ENCODE data around the gene SAMD14.

SAMD14 gene

DNA sequence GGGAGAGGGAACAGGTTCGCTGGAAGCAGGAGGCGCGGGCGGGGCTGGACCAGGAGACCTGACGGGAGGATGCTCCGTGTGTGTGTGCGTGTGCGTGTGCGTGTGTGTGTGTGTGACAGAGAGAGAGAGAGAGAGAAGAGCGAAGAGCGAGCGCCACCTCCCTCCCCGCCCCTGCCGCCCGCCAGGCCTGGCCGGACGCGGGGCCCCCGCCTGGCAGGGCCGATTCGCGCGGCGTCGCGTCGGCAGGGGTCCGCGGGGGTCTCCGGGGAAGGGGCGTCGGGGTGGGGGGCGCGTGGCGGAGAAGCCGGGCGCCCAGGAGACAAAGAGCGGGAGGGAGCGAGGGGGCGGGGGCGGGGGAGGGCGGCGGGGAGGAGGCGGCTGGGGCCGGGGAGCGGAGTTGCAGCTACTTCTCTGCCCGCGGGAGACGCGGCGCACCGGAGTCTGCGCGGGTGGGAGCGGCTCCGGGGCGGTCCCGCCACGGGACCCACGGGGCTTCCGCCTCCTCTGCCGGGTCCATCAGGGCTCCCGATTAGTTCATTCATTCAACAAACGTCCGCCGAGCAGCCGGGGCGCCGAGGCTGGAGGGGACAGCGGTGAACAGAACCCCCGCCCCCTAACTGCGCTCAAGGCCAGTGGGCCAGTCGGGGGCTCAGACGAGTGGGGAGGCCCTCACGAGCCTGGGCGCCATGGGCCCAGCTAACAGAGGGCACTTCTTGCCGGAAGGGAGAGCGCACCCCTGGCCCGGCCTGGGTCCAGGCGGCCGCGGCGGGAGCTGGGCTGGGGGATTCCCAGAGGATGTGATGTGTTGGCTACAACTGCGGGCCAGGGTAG is at the start of gene SAMD14:
Gene SAMD14, minus strand, starts transcription at position 433 of the 831 bp plus-strand sequence. CDS start 5,201 bp downstream, outside the sequence.
- no peak for FAIRE-seq

DNA sequence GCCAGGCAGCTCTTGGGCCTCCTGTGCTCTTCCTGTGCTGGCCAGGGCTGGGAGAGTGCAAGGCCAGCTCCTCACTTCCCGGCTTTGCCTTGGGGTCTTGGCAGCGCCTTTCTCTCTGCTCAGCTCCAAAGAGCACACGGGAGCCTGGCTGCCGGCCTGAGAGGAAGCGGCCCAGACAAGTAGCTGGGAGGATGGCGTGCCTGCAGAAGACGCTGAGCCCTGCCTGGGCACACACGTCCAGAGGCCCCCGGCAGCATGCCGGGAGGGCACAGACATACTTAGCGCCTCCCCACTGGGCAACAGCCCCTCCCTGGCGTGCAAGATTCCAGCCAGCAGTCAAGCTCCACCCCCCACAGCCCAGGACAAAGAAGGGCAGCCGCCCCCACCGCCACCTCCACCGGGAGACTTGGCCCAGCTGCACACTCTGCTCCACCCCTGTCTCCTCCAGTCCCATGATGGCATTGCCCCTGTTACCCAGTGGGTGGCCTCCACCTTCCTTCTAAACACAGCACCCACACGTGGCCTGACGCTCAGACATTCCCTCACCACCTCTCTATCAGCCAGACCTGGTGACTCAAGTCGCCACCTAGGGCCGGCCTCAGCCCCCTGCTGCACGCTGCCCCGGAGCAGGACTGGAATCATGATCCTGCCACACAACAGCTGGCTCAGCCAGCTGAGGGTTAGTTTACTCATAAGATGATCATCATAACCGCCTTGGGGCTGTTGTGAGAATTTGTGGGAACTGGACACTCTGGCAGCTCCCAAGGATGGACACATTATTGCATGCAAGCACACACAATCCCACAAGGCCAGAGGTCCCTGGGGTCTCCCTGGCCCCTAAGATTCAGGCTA is 48.2 kb upstream of the SAMD14 start:
- no peak for FAIRE-seq

DNA sequence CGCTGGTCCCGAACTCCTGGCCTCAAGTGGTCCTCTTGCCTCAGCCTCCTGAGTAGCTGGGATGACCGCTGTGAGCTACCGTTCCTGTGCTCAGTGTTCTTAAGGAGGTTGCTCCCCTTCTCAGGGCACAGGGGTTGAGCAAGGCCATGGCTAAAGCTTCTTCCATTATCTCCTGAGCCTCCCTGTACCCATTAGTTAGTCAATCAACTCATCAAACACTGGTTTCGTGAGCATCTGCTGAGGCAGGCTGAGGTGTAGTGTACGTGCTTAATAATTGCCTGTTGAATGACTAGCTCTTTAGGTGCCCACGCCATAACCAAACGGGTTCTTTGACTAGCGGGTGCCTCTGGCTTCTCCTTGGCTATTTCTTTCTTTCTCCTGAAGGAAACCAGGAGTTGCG is 47.5 kb upstream of the SAMD14 start:
- FAIRE-seq, result no peak

DNA sequence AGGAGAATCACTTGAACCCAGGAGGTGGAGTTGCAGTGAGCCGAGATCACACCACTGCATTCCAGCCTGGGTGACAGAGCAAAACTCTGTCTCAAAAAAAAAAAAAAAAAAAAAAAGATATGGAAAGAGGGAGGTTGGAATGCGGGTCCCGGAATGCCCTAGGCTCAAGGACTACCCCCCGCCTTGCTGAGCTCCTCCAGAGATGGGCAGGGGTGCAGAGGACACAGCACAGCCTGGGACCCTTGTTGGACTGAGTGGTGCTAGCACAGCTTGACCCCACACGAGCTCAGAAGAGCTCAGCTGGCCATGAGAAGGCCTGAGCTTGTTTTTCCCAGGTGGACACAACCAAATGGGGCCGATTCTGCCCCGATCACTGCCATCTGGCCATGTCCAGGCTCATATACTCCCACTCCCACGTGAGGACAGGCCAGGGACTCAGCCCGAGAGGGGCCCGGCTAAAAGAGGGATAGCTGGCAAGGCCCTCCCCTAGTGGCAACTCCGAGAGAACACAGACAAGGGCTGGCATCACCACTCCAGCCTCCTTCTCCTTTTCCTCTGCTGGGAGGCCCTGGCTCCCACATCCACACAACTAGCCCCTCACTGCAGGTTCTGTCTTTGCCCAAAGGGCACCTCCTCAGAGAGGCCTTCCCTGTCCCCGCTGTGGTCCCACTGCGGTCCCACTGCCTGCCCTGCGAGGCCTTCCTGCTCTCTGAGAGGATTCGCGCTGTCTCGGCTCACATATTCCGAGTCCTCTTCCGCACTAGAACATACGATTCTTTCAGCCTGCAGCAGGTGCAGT is 46.8 kb upstream of the SAMD14 start:
- no peak for FAIRE-seq

DNA sequence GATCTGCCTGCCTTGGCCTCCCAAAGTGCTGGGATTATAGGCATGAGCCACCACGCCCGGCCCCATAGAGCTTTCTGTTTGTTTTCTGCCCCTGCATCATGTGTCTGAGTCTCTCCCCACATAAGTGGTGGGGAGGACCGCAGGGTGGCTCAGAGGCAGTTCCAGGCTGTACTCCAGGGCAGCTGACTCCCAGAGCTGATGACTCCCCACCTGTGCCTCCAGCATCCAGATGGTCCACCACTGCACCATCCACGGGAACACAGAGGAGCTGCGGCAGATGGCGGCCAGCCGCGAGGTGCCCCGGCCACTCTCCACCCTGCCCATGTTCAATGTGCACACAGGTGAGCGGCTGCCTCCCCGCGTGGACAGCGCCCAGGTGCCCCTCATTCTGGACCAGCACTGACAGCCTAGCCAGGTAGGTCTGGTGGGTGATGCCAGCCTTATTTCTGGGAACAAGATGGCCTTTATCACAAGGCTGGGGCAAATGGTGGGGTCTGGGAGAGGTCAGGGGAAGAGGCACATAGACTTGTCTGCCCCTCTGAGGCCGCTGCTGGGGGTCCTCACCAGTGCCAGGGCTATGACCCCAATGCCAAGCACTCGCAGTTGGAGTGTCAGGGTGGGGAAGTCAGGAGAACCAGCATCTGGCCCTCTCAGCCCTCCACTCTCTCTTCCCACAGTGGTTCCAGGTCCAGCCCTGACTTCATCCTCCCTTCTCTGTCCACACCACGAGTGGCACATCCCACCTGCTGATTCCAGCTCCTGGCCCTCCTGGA is 45.3 kb upstream of the SAMD14 start:
- no peak for FAIRE-seq

DNA sequence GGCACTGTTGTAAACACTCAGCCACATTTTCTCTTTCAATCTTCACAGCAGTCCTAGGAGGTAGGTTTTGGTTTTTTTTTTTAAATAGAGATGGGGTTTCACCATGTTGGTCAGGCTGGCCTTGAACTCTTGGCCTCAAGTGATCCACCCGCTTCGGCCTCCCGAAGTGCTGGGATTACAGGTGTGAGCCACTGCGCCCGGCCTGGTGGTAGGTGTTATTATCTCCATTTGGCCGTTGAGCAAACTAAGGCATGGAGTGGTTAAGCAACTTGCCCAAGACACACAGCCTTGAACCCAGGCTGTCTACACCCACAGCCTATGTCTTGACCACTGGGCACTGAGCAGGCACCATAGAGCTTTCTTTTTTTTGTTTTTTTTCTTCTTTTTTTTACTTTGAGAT is 44.5 kb upstream of the SAMD14 start:
- FAIRE-seq, result no peak

DNA sequence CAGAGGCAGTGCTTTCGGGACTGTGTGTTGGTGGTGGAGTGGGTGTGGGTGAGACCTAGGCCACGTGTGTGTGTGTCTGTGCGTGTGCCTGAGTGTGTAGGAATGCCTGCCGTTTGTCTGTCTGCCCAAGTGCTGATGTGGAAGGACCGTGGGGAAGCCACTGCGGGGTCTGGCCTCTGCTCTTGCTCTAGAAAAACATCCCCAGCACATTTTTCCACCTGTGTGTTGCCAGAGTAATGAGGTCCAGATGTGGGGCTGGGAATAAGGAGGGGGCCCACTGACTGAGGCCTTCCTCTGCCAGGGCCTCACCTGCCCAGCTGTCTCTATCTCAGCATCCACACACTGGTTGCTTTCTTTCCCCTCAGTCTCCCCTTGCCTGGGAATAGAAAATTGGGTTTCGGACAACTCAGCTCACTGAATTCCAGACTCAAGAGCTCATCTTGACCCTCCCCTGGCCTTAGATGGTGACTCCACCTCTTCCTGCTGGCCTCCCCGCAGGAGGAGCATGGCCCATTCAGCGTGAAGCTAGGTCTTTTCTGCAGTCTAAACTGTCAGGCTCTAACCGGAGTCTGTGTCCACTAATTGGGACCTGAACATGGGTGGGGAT is 43.5 kb upstream of the SAMD14 start:
- FAIRE-seq, result no peak

DNA sequence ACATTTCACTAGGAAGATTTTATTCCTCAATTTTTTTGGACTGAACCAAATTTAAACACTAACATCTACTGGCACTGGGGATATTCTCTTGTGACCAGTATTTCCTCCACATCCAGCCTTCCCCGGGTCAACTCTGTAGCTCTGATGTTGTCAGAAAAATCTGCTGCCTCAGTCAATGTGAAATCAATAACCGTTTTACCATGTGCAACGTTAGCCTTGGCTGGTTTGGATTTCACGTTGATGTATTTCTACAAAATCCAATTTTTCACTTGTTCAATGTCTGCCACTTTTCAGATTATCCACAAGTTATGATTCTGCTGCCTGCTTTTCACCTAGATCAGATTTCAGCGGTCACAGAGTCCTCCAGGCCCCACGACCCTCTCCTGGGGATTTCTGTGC is 43.0 kb upstream of the SAMD14 start:
- FAIRE-seq, result no peak

DNA sequence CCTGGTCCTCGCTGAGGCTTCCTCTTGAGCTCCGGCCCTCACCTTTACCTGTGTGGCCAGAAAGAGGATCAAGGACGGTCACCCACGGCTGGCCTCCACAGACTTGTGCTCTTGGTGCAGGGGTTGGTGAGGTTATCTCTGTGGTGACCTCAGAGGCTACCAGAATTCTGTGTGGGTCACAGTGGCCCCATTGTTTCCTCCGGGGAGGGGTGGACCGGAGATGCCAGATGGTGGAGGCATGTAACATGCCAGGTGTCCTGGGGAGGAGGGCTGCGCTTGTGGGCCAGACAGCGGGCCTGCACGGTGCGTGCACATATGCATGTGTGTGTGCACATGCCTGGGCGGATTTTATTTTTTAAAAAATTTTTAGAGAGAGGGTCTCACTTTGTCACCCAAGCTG is 42.2 kb upstream of the SAMD14 start:
- FAIRE-seq, result no peak

DNA sequence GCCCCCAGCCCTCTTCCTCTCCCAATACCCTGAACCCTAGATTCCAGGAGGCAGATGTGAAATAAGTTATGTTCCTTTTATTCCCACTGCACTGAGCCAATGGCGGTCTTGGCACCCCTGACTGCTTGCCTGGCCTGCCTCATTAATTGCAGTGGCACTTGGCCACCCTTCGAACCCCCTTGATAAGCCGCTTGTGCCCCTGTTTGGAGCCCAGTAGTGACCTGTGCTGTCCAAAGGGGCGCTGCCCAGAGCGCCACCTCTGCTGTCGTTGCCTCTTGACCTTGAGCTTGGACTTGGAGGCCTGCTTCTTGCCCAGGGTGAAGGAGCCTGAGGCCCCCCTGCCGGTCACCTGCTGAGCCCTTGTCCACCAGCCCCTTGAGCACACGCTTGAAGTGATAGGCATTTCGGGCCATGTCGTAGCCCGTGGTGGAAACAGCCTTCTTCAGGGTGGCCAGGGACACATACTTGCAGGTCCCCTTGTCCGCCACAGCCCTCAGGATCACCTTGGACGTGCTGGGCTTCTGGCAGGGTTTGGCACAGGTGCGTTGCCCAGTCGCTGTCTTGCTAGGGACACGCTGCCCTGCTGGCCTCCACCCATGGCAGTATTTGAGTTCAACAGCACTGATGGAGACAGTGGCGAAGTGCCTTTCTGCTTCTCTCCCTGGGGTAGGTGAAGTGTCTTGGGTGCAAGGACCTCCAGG is 41.6 kb upstream of the SAMD14 start:
- FAIRE-seq, result no peak

DNA sequence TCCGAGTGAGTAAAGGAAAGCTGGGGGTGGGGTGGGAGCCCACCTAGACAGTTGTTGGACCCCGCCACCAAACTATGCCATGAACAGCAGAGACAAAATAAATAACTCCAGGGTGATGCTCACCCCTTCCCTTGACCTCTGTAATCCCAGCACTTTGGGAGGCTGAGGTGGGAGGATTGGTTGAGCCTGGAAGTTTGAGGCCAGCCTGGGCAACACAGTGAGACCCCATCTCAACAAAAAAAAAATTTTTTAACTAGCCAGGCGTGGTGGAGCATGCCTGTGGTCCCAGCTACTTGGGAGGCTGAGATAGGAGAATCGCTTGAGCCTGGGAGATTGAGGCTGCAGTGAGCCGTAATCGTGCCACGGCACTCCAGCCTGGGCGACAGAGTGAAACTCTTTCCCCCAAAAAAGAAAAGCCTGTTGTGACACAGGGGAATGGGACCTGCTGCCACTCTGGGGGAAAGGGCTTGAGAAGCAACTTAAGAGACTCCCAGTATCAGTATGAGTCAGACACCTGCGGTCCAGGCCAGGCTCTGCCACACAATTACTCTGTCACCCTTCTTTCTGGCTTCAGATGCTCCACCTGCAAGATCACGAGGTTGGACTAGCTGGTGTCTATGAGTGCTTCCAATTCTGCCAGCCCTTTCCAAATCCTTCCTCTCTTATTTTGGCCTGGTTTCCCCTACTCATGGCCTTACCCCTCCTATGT is 40.9 kb upstream of the SAMD14 start:
- no peak for FAIRE-seq

DNA sequence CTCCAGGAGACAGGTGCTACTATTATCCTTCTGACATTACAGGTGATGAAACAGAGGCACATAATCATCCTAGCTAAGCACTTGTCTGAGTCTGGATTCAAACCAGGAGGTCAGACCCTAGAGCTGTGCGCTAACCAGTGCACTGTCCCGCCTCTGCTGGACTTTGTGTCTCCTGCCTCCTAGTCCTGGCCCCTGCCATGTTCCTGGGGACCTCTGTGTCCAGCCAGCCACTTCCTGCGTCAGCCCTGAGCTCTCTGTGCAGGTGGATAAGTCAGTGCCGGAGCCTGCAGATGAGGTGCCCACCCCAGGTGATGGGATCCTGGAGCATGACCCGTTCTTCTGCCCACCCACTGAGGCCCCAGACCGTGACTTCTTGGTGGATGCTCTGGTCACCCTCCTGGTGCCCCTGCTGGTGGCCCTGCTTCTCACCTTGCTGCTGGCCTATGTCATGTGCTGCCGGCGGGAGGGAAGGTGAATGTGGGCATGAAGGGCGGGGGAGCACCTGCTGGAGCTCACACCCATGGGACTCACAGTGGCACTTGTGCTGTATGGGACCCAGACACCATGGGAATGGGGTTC is 40.0 kb upstream of the SAMD14 start:
- no peak for FAIRE-seq

DNA sequence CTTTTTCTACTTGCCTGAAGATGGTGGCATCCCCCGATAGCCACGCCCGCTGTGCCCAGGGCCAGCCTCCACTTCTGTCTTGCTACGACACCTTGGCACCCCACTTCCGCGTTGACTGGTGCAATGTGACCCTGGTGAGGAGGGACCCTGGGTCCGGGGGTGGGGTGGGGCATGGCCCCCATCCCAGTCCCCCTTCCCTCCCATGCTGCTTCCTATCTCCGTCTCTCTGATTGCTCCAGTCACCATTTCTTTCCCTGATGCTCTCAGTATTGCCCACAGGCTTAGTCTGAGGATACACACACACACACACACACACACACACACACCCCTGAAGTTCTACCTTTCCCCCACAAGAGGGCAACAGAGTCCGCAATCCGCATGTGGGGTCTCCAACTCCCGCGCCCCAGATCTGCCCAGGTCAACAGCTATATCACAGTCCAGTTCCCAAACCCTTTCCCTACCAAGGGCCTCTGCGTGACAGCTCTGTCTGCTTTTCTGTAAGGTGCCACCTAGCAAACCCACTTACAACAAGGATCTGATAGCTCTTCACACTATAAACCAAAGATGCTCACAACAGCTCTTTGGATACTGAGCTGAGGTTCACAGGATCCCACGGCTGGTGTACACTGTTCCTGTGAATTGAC is 39.3 kb upstream of the SAMD14 start:
- no peak for FAIRE-seq

DNA sequence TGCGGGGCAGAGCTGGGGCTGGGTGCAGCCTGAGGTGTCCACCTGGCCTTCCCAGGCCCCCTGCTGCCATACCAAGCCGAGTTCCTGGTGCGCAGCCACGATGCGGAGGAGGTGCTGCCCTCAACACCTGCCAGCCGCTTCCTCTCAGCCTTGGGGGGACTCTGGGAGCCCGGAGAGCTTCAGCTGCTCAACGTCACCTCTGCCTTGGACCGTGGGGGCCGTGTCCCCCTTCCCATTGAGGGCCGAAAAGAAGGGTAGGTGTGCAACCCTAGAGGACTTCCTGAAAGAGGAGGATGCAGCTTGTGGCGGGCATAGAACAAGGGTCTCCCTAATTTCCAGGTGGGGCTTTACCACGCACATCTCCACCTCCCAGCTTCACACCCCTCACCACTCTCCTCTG is 38.4 kb upstream of the SAMD14 start:
- FAIRE-seq, result no peak

DNA sequence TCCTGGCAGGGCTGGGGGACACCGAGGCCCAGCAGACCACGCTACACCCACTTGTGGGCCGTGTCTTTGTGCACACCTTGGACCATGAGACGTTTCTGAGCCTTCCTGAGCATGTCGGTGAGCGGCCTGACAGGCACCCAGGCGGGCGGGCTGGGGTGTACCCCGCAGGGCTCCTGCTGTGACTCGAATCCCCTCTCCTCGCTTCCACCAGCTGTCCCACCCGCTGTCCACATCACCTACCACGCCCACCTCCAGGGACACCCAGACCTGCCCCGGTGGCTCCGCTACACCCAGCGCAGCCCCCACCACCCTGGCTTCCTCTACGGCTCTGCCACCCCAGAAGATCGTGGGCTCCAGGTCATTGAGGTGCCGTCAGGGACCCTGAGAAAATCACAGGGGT is 37.4 kb upstream of the SAMD14 start:
- no peak for FAIRE-seq

DNA sequence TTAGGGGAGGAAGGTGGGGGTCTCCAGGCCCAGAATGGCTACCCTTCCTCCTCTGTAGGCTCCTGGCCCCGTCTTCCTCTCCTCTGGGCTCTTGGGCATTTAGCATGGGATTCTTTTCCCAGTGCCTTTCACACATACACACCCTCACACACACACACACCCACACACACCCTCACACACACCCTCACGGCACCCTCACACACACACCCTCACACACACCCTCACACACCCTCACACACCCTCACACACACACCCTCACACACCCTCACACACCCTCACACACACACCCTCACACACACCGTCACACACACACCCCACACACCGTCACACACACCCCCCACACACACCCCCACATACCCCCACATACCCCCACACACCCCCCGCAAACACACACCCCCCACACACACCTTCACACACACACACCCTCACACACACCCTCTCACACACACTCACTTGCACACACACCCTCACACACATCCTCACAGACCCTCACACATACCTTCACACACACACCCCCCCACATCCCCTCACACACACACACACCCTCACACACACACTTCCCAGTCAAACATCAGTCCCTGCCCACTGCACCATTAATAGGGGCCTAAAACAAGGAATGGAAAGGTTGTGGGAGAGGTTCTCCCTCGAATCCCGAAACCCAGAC is 36.7 kb upstream of the SAMD14 start:
- no peak for FAIRE-seq

DNA sequence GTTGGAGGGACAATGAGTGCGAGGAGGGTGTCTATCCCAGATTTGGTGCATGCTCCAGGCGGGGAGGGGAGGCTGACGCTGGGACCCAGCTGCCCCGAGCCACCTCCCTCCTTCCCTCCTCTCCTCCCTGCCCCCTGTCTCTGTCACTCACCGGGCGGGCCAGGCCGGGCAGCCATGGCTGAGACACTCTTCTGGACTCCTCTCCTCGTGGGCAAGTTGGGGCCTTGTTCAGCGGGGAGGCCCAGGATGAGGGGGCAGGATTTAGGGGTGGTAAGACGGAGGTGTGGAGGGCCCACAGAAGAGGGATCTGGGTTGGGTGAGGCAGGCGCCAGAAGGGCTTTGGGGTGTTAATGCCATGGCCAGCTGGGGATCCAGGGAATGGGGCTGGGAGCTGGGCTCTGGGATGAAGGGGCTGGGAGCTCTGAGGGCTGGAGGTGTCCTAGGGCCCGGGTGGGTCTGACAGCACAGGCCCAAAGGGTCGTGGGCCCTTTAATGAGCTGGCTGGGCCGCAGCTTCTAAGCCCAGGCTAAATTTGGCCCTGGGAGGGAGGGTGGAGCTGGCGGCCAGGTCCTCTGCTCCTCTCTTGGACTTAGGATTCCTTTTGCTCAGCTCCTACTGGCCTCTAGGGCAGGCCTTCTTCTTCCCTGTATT is 36.0 kb upstream of the SAMD14 start, which contains the start of gene SGCA:
Gene SGCA, plus strand, starts transcription at position 139 of the 651 bp plus-strand sequence. Its CDS starts 36 bp downstream, at position 175.
- FAIRE-seq, result no peak

DNA sequence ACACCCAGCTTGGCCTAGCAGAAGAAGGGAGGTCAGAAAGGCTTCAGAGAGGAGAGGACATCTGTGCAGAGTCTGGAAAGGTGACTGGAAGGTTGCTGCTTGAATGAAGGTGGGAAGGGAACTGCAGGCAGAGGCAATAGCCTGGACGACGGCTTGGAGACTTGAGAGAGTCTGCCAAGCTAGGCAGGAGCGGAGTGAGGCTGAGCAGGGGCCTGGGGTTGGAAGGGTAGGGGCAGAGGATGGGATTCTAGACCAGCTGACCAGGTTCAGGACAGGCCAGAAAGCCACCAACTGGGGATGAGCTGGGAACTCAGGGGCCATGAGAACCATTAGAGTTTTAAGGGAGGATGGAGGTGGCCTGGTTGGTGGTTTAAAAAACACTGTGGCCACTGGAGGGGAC is 35.5 kb upstream of the SAMD14 start:
- FAIRE-seq, result no peak

DNA sequence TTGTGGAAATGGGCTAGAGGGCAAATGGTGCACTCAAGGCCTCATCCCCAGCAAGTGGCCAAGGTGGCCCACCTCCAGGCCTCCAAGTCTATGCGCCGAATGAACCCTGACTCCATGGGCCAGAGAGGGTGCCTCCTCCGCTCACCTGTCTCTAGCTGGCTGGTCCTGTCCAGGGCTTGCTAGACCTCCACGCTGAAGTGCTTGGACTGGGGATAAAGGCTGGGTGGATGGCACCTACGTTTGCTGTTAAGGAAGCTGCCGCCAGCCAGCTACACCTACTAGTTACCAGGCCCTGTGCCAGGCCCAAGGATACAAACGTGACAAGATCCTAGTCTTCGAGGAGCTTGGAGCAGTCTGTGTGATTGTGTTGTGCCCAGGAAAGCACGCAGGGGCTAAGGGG is 35.1 kb upstream of the SAMD14 start:
- FAIRE-seq, result no peak

All from G401.6 (cell line).